Measurements from ENCODE around the gene USP12.

- TF ChIP-seq GATA2 (IDR thresholded peaks at IDR 0.05; ENCODE audit: low read depth, low read length) (no peak), GATA3 (IDR thresholded peaks at IDR 0.05; ENCODE audit: low read depth, low read length) (no peak)
Observed at GRCh38 chr13:27110056-27110746, 61.4 kb downstream of the USP12 start.
